HG03039 (cell line): ENCODE measurements around the gene ORAI2.
"Not testable (repeated sequence)": the region's sequence is repeated elsewhere in the genome, so short reads cannot be mapped to it uniquely, and the experiment has no call there.

Experiments
- ATAC-seq: cut with Tn5 transposase; IDR thresholded peaks from one replicate; pipeline ENCODE4 v1.9.1; 2021; ENCODE audit warnings: mild to moderate bottlenecking, moderate library complexity; ENCODE audit not compliant: unreplicated experiment

Gene ORAI2

DNA sequence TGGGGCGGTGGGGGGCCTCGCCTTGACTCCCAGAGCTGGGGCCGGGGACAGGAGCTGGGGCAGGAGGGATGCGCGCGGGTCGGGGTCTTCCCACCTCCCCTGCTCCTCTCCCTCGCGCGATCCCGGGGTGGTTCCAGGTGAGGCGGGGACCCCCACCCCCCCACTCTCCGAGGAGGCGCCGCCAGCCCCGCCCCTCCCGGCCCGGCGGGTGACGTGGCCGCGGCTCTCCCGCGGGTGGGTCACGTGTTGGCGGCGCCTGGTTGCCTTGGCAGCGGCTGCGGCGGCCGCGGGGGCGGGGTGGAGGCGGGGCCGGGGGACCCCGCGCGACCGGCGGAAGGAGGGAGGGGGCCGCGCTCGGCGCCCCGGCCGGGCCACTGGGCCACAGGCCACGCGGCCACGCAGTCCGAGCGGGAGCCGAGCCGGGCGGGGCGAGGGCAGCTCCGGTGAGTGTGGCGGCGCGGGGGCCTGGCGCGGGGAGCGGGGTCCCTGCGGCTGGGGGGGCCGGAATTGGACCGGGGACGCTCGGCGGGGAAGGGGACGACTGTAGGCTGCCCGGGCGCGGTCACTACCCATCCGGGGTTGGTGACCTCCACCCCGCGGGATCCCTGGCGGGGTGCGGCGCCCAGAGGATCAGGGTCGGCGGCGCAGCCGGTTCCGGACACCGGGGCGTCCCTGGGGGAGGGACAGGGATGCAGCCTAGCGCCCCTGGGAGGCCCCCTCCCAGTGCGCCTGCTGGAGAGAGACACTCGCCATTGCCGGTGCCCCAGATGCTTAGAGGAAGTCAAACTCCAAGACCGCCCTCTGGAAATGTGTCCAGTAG lies at the start of gene ORAI2:
Gene ORAI2, plus strand, starts transcription at position 357 of the 820 bp plus-strand sequence. CDS start 5,382 bp downstream, outside the sequence.
- peak; percentile 62 for ATAC-seq

DNA sequence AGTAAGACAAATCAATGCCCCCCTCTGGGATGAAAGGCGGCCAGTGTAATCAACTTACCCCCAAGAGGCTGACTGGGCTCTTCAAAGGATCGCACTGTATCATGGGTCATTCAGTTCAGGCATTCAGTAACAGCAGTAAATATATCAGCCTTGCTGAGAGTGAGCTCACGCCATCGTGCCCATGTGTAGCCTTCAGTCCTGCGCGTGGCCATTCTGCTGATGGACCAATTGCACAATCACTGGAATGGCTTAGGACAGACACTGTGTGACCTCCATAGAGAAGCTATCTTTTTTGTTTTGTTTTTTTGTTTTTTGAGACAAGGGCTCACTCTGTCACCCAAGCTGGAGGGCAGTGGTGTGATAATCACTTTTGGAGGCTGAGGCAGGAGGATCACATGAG lies 46.3 kb upstream of the ORAI2 start:
- no peak for ATAC-seq

DNA sequence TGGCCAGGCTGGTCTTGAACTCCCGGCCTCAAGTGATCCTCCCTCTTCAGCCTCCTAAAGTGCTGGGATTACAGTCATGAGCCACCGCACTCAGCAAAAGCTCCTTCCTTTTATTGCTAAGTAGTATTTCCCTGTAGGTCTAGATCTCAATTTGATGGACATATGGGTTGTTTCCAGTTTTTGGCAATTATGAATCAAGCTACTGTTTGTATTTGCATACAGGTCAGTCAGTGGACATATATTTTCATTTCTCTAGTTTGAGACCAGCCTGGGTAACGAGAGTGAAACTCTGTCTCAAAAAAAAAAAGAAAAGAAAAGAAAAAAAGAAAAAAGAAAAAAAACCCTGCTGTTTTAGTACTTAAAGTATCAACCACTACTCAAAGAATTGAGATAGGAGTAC lies 43.6 kb upstream of the ORAI2 start:
- no peak for ATAC-seq

DNA sequence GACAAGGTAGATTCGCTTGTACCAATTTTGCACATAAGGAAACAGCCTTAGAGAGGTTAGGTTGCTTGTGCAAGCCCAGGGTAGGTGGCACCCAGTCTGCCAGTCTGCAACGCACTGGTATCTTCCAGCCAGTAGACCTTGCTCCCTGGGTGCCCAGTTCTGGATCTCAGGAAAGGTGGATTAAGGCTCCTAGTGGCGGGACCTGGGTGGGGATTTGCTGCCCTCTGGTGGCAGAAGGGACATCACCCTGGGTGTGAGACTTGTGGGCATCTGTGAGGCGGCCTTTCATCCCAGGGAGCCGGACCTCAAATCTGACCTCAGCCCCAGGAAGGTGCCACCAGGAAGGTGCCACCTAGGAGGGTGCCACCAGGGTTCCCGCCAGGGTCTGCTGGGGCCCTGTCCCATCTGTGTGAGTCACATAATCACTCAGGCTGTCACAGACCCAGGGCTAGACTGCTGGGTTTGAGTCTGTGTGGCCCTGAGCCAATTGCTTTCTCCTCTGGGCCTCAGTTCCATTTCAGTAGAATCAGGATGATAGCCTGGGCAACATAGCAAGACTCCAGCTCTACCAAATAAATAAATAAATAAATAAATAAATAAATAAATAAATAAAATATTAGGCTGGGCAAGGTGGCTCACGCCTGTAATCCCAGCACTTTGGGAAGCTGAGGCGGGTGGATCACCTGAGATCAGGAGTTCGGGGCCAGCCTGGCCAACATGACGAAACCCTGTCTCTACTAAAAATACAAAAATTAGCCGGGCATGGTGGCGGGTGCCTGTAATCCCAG lies 42.5 kb upstream of the ORAI2 start:
- no peak for ATAC-seq

DNA sequence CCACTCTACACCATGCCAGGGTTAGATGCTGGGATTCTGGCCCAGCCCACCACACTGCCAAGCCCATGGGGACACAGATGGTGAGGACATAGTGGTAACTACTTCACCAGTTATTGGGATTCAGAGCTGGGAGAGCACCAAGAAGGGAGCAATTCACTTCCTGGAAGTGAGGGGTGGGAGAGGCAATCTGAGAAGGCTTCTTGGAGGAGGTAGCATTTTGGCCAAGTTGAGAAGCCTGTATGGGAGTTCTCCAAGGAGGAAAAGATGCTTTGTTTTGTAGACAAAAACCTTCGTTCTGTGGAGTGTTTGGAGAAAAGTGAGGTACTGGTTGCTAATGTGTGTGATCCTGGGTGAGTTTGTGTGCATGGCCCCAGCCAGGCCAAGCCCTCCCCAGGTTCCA lies 41.0 kb upstream of the ORAI2 start:
- no peak for ATAC-seq

DNA sequence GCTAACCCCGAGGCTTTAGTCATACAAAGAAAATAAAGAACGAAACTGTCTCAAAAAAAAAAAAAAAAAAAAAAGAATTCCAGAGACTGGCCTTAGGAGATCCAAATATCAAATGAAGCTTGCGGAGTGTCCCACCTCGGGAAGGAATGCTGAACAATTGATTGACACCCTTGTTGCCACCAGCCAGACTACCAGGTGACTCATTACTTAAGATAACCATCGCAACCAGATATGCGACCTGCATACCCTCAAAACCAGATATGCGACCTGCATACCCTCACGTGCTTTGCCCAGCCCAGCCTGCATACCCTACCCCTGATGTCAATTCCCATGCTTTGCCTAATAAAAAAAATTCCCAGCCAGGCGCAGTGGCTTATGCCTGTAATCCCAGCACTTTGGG lies 39.9 kb upstream of the ORAI2 start:
- ATAC-seq: no peak

DNA sequence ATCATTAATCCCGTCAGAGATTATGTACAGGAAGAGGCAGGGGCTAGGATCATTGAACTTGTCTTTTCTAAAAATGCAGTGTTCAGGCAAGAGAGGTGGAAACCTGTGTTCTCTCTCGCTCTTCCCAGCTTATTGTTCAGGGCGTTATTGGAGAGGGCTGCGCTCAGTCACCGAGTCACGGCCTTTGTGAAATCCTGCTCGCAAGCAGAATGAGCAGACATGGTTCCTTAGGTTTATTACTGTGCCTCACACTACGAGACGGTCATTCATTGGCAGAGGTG lies 37.8 kb upstream of the ORAI2 start:
- ATAC-seq: no peak

DNA sequence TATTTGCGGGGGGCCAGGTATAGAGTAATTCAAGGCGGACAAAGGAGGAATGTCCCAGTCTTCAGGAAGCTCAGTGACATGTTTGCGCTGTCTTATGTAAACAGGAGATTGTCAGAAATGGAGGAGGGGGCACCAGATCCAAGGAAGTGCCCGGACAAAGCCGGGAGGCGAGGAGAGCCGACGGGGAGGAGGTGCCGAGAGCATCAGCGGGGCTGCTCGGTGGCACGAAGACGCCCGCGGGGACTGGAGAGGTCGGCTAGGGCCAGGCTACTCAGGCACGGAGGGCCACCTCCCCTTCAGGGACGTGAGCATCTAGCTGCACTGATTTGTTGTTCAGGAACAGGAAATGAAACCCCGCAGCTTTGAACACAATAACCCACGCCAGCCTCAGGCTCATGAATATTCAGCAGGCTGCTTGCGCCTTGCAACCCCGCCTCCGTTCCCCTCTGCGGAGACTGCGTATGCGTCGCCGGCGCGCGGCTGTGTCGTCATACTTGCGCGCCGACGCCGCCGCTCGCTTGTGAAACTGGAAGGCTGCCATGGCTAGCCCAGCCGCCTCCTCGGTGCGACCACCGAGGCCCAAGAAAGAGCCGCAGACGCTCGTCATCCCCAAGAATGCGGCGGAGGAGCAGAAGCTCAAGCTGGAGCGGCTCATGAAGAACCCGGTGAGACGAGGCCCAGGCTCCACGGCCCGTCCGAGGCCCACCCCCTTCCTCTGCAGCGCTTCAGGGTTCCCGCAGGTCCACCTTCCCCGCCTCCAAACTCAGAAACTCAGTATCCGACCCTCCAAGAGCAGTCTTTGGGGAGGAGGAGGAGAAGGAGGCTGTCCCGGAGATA lies 37.3 kb upstream of the ORAI2 start, which contains the start of gene PRKRIP1:
Gene PRKRIP1, plus strand, starts transcription at position 491 of the 837 bp plus-strand sequence. Its CDS starts 49 bp downstream, at position 540.
- ATAC-seq: peak; percentile 93

DNA sequence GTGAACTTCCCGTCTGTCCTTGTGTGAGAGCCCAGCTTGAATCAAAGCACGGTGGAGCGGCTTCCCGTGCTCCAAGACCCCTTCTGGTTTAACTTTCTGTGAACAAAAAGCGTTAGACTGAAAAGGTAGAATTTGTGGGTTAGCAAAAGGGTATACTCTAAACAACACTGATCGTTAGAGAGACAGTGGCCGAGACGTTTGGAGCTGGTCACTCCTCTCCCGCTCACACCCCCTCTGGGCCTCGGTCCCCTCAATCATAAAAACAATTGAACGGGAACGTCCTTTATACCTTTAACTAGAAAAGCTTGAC lies 36.7 kb upstream of the ORAI2 start:
- no peak for ATAC-seq

DNA sequence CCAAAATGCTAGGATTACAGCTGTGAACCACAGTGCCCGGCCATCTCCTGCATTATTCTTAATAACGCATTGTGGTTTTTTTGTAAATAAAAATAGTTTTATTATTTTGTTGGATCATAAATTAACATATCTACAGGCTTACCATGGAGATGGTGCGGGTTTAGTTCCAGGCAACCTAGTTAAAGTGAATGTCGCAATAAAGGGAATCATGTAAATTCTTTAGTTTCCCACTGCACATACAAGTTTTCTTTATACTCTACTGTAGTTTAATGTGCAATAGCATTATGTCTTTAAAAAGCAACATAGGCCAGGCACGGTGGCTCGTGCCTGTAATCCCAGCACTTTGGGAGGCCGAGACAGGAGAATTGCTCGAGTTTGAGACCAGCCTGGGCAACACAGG lies 34.8 kb upstream of the ORAI2 start:
- no peak for ATAC-seq

DNA sequence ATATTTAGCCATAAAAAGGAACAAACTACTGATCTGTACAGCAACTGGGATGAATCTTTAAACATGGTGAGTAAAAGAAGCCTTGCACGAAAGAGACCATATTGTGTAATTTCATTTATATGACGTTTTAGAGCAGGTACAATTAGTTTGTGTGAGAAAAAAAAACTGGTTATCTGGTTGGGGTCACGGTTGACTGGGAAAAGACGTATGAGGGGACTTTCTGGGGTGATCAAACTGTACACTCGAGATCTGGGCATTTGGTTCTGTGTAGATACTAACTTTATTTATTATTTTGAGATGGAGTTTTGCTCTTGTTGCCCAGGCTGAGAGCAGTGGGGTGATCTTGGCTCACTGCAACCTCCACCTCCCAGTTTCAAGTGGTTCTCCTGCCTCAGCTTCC lies 33.0 kb upstream of the ORAI2 start:
- no peak for ATAC-seq

DNA sequence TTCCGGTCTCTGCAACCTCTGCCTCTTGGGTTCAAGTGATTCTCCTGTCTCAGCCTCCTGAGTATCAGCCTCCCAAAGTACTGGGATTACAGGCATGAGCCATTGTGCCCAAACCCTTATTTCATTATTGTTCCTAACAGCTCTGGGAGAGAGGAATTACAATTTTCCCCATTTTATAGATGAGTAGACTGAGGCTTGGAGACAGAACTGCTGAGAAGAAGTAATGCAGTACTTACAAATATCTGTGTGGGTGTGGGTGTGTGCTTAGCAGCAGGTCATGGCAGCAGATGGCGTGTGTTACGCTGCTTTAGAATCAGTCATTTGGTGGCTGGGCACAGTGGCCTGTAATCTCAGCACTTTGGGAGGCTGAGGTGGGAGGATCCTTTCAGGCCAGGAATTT lies 29.8 kb upstream of the ORAI2 start:
- no peak for ATAC-seq

DNA sequence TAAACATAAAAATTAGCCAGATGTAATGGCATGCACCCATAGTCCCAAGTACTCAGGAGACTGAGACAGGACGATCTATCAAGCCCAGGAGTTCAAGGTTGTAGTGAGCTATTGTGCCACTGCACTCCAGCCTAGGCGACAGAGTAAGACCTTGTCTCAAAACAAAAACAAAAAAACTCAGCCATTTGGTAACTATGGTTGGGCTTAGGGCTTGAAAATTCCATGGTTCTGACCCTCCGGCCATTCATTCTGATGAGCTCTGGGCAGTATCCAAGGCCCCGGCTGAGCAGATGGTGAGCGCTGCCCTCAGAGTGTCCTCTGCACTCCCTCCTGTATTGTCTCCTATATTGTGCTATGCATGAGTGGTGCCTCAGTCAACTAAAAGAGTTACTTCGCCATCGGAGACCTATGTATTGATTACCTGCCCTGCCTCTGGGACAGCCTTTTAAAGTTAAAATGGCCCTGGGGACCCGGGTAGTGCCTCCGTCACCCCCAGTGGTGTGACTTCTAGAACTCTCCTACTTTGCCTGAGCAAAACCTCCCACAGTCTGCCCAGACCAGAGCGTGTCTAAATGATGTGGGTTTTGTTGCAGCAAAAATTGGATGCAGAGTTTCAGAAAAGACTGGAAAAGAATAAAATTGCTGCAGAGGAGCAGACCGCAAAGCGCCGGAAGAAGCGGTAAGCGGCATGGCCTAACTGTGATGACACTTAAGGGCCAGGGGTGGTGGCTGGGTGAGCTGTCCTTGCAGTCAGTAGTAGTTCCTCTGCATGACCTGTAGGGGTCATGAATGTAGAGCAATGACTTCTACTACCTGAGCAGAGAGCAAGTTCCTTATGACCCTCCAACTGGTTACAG lies 29.1 kb upstream of the ORAI2 start:
- ATAC-seq: peak; percentile 70

DNA sequence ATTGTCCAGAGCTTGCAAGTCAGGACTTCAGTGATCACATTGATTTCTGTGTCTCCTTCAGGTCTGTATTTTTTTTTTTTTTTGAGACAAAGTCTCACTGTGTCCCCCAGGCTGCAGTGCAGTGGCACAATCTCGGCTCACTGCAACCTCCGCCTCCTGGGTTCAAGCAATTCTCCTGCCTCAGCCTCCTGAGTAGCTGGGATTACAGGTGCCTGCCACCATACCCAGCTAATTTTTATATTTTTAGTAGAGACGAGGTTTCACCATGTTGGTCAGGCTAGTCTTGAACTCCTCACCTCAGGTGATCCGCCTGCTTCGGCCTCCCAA lies 28.6 kb upstream of the ORAI2 start:
- not testable (repeated sequence) for ATAC-seq

DNA sequence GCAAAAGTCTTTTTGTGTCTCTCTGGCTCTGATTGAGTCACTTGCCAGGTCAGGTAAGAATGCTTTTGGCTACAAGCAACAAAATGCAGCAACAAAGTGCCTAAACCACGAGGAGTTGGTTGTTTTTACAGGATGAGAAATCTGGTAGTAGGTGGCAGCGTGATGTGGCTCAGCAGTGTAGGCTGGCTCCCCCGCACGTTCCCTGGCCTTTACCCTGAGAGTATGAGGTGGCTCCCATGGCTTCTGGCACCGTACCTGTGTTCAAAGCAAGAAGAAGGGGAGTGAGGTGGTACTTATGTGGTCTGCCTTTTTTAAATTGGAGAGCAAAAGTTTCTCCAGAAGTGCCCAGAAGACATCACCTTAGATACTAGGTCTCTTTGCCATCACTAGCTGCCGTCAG lies 25.5 kb upstream of the ORAI2 start:
- no peak for ATAC-seq

DNA sequence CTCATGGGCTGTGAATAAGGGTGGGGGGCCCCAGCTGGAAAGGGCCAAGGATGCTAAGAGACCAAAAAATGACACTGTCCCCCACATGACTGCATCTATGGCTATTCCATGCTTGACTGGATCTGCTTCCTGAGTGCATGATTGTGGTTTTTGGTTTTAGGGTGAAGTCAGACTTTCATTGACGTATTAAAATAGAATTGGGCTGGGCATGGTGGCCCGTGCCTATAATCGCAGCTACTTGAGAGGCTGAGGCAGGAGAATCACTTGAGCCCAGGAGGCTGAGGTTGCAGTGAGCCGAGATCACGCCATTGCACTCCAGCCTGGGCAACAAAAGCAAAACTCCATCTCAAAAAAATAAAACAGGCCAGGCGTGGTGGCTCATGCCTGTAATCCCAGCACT lies 24.8 kb upstream of the ORAI2 start:
- ATAC-seq: peak; percentile 41

DNA sequence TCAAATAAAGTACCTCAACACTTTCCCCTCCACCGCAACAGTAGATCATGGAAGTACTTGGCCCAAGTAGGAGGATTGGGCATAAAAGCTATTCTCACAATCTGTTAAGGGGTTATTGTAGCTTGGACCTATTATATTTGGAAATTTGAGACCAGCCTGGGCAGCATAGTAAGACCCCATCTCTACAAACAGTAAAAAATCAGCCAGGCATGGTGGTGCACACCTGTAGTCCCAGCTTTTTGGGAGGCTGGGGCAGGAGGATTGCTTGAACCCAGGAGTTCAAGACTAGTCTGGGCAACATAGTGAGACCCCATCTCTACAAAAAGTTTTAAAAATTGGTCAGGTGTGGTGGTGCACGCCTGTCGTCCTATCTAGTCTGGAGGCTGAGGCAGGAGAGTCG lies 24.0 kb upstream of the ORAI2 start:
- no peak for ATAC-seq

DNA sequence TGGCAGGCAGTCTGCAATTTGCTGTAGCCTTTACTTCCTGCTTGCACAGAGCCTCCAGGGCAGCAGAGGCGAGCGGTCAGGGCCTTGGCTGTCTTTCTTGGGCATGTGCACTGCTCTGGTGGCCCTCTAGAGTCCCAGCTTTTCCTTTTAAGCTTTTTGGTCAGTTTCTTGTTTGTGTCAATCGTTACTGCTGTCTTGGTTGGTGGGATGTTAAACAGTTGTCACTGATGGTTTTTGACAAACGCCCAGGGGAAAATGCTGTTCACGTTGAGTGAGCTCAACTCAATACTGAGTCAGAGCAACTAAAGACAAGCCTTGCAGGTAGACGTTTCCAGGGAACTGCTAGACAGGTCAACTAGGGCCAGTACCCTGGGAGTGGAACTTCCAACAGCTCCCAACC lies 23.3 kb upstream of the ORAI2 start:
- no peak for ATAC-seq

DNA sequence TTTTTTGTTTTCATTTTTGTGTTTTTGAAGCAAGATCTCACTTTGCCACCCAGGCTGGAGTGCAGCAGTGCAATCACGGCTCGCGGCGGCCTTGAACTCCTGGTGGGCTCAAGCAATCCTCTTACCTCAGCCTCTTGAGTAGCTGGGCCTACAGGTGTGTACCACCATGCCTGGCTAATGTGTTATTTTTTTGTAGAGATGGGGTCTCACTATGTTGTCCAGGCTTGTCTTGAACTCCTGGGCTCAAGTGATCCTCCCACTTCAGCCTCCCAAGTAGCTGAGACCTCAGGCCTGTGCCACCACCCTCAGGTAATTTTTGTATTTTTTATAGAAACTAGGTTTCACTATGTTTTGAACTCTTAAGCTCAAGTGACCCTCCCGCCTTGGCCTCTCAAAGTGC lies 22.5 kb upstream of the ORAI2 start:
- no peak for ATAC-seq

DNA sequence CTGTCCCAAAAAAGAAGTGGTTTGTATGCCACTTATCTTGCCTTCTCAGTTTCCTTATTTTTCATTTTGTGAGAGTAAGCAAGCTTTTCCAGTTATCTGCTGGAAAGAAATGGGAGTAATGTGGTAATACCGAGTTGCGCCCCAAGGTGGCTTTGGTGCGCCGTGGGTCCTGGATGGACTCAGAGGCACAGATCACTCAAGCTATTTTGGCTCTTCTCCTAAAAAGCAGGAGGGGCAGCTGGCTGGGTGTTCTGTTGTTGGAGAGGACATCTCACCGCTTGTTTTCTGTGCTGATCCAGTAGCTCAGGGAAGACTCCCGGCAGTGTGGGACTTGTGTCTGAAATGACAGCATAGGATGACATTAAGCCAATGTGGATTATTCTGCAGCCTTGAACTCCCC lies 20.8 kb upstream of the ORAI2 start:
- no peak for ATAC-seq

DNA sequence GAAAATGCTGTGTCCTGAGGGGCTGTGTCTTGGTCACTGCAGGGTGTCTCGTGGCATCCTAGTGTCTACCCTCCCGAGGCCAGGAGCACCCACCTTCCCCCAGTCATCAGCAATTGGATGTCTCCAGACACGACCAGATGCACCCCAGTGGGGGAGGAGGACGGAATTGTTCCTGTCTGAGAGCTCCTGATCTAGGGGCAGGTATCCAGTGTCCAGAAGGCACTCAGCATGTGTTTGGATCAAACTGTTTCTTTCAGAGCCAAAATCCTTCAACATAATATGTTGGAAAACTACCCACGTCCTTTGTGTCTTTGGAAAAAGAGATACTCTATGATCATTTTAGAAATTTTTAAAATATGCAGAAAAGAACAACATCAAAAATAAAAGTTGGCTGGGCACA lies 20.3 kb upstream of the ORAI2 start:
- ATAC-seq: no peak
